NK-92 (cell line): Measurements from ENCODE around the gene ZAR1L.

Experiments
- DNase-seq: peaks from one replicate; lab custom pipeline; 2025; ENCODE audit not compliant: unreplicated experiment; lab: John Stamatoyannopoulos, UW

The ZAR1L gene

GRCh38 chr13:32302461-32302860 lies 12.7 kb downstream of the ZAR1L start:
- no peak for DNase-seq

- DNase-seq: no peak
These were observed 14.2 kb downstream of the ZAR1L start for GRCh38 chr13:32300920-32301319.

GRCh38 chr13:32300406-32300805 lies 14.8 kb downstream of the ZAR1L start:
- no peak for DNase-seq

- no peak for DNase-seq
These were observed 15.3 kb downstream of the ZAR1L start for GRCh38 chr13:32299893-32300292.

- DNase-seq: no peak
These were observed 16.5 kb downstream of the ZAR1L start for GRCh38 chr13:32298695-32299094.

DNA sequence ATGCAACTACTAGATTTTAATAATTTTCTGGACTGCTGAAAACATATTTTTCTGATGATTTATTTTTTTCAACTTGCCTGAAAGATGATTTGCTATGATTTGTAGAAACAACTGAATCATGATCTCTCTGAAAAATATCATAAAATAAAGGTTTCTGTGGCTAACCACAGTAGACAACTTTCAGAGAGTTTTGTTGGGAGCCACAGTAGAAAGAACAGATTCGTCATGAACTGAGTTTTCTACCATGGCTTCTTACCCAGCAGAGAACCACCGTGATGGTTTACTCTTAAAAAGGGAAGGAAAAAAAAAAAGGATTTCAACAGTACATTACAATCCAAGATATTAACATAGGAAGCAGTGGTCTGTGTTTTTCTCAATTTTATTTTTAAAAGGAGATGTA lies 18.0 kb downstream of the ZAR1L start:
- no peak for DNase-seq

DNA sequence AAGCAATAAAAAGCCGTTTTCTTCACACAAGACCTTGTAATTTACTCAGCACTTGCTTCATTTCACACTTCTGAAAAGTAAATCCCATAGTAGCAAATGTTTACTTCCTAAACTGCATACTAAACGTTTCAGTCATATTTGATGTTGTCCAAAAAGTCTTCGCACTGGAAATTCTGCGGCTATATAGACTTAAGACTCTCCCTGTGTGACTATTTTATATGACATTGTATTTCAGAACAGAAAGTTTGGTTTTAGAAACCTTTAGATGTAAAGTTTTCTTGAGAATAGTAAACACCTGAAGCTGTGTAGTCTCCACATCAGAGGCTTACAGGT lies 29.6 kb downstream of the ZAR1L start:
- no peak for DNase-seq

DNA sequence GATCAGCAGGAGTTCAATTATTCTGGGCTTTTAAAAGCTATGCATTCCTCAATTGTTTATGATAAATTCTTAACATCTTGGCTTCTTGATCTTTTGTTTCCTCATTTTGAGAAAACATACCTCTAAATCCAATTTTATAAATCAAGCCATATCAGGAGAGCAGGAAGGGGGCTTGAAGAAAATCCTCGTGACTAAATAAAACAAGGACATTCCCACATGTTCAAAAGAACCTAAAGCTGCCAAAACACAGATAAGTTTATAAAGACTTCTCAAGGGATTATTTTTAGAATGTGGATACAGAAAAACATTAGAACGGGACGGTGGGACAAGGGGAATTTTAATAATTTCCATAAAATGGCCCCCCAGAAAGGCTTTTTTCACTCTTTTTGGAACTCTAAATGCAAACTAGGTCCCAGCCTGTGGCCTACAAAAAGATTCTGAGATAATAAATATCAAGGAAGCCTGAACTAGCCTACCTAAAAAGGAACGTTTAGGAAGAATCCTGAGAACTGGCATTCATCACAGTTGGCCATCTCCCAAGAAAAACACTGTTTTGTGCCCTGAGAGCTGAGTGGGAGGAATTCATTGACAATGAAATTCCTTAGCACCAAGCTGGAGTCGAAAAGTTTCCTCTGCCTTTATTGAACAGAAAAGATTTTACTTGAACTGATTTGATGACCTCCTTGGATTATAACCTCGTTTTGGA lies 30.1 kb downstream of the ZAR1L start:
- DNase-seq: no peak

DNA sequence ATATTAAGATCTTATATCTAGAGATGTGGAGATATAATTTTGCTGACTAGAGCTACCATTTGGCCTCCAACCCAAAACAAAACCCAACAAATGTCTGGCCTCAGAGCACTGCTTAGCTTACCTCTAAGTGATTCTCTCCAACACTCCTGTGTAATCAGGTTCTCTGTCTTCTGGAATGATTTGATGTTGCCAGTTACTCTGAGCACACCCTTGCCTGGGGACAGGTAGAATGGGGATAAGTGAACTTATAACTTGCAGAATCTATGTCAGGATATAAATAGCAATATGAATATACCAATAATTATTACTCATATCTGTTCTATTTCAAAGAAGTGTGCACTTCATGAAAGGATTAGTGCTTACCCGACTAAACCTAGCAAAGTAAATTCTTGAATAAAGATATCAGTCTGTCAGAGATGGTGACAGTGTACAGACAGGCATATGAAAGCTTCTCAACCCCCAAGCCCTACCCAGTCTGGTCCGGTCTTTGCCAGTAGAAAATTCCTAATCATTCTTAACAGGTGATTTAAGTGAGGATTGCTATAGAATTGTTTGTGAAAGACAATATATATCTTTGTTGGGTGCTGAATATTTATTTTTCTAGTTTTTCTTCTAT lies 33.0 kb downstream of the ZAR1L start:
- DNase-seq: no peak

DNA sequence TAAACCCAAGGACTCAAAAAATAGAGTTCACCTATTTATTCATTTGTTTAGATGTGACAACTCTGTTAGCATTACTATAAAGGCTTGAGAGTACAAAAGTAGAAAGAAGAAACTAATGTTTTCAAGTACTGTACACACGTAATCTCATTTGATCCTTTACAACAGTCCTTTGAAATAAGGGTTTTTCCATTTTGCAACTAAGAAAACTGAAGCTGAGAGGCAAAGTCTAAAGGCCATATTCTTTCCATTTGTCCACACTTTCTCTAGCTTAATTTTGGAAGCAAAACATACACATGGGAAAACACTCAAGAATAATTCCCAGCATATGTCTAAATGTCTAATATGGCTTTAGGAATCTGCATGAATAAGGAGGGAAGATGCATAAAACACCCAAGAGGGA lies 34.1 kb downstream of the ZAR1L start:
- DNase-seq: no peak

DNA sequence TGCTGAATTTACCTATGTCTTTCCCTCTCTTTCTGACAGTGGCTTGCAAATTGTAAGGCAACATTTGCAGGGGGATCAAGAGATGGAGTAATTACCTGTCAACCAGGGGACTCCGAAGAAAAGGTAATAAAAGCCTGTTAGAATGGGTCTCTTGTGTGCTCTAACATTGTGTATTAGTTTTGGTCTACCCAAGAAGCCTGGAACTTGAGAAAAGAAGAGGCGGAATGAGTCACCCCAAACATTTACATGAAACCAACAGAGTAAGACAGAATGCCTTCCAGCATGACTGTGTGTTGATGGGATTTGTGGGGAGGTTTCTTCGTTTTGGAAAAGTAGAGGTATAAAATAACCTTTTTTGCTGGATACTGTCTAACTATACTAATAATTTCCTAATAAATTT lies 36.7 kb downstream of the ZAR1L start:
- DNase-seq: no peak

DNA sequence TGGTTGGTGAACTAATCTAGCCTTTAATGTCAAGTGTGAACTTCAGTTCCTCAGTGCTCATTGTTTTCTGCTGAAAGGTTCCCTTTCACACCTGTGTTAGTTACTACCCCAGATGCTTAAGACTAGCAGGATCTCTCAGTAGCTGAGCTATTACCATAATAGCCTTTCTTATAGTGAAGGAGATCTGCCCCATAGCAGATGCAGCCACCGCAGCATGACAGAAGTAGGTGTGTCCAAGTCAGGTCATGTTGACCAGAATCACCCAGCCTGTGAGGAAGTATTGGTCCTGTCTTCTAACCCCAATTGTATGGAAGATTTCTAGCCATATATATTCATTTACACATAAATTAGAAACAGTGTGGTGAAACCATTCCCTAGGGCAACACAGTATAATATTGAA lies 37.3 kb downstream of the ZAR1L start:
- no peak for DNase-seq

GRCh38 chr13:32272021-32272683 lies 43.0 kb downstream of the ZAR1L start:
- DNase-seq: no peak

GRCh38 chr13:32267836-32268439 lies 47.2 kb downstream of the ZAR1L start:
- DNase-seq: no peak

DNA sequence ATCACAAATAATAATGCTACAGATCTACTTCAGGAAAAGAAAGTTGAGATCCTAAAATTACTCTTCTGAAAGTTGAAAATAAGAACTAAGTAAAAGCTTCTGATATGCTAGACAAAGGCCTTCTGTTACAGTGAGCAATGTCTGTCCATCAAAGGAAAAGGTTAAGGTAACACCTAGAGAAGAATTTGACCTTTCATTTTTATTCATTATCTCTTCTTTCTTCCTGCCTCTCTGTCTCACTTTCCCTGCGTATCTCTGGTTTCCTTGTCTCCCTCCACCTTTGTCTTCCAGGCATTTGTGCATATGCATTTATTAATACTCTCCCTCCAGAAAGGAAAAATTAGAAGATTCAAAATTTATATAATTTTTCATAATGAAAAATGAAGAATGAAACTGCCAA lies 49.0 kb downstream of the ZAR1L start:
- no peak for DNase-seq

DNA sequence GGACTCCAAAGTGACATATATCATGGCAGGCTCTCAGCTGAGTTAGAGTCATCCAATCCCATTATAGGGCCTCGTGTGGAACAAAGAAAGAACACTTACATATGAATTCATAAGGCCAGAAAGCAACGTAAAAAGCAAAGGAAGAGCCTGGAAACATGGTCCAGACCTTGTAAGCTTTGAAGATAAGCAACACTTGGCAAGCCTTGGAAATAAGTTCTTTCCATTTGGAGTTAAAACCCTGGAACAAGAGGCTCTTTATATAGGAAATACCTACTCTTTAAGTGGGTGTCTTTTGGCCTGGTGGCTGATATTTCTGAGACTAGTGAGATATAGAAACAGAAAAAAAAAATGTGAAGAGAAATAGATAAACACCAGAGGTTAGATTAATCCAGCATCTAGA lies 49.4 kb downstream of the ZAR1L start:
- DNase-seq: no peak

GRCh38 chr13:32264407-32264806 lies 50.8 kb downstream of the ZAR1L start:
- no peak for DNase-seq

GRCh38 chr13:32262619-32263018 lies 52.5 kb downstream of the ZAR1L start:
- no peak for DNase-seq

GRCh38 chr13:32262165-32262564 lies 53.0 kb downstream of the ZAR1L start:
- DNase-seq: no peak

DNA sequence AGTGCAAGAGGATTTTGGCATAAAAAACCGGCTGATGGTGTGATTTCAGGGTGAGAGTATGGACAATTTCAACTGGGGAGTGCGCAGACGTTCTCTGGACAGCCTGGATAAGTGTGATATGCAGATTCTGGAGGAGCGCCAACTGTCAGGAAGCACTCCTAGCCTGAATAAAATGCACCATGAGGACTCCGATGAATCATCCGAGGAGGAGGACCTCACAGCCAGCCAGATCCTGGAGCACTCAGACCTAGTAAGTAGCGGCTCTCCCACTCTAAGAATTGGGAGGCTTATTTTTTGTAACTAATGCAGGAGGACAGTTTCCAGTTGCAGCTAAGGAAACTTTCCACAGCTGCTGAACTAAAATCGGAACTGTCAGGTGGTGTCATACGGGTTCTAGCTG lies 53.6 kb downstream of the ZAR1L start:
- DNase-seq: no peak

- no peak for DNase-seq
These were observed 56.0 kb downstream of the ZAR1L start for GRCh38 chr13:32259116-32259515.

GRCh38 chr13:32257649-32258048 lies 57.5 kb downstream of the ZAR1L start:
- no peak for DNase-seq
